Activated CD4-positive, alpha-beta T cell treated with anti-CD3 and anti-CD28 coated beads, Interleukin-2, amount 10 ng/mL, durations not matched to agents 24 days and 14 days (primary cell): Measurements from ENCODE around the gene MRPL28. TPM values are rescaled to one million over a fixed set of nuclear protein-coding genes. Genes with fewer than 3 reads are reported as not detected.
"Not testable (repeated sequence)": the region's sequence is repeated elsewhere in the genome, so short reads cannot be mapped to it uniquely, and the experiment has no call there.

ENCODE experiments used
- DNase-seq: peaks from one replicate; pipeline ENCODE4 v3.0.0; 2022
- H3K27ac Mint-ChIP-seq: one replicate; pipeline ENCODE4 v1.8.0; 2022; ENCODE audit warnings: mild to moderate bottlenecking, mixed read lengths
- H3K27me3 Mint-ChIP-seq: one replicate; pipeline ENCODE4 v1.8.0; 2022; ENCODE audit warnings: mixed read lengths
- H3K36me3 Mint-ChIP-seq: one replicate; pipeline ENCODE4 v1.8.0; 2022; ENCODE audit warnings: low read depth, mild to moderate bottlenecking, mixed read lengths
- H3K4me1 Mint-ChIP-seq: one replicate; pipeline ENCODE4 v1.8.0; 2021; ENCODE audit warnings: mixed read lengths
- H3K4me3 Mint-ChIP-seq: one replicate; pipeline ENCODE4 v1.8.0; 2022; ENCODE audit warnings: mild to moderate bottlenecking, moderate library complexity, mixed read lengths
- H3K9me3 Mint-ChIP-seq: one replicate; pipeline ENCODE4 v1.8.0; 2021; ENCODE audit warnings: mixed read lengths
- intact Hi-C: fragments of 100-400 bp; cut with micrococcal nuclease; formaldehyde crosslinking; loops from one replicate; pipeline ENCODE4 v1.15.1; 2023
- total RNA-seq: library from RNA; stranded (reverse); gene quantifications from 2 replicates; pipeline ENCODE4 v1.2.3, GENCODE V29; 2022

MRPL28 gene
- total RNA-seq, 1 donor from 2014 or later, result 109 TPM

- no peak overlapping the region for H3K27ac Mint-ChIP-seq
- intact Hi-C loops, result no loop called here
- H3K36me3 Mint-ChIP-seq, result no peaks in the 10 kb centered on the region
- H3K4me1 Mint-ChIP-seq, result peaks cover 13% of the 10 kb centered on the region
- no peaks in the 10 kb centered on the region for H3K9me3 Mint-ChIP-seq
- H3K27me3 Mint-ChIP-seq, result peaks cover 9% of the 10 kb centered on the region
- H3K4me3 Mint-ChIP-seq, result peak overlapping the region; percentile 65
- peak; percentile 60 for DNase-seq
Observed at GRCh38 chr16:398561-399339, 28.4 kb upstream of the MRPL28 start.

- intact Hi-C loops, result no loop called here
Observed at GRCh38 chr16:397736-398332, 27.5 kb upstream of the MRPL28 start.

GRCh38 chr16:397135-397661 is 26.9 kb upstream of the MRPL28 start, which contains the start of gene NME4:
Gene NME4, plus strand, starts transcription at chr16:397199. Its CDS starts 24 bp downstream, at chr16:397223.
- H3K4me1 Mint-ChIP-seq, result peaks cover 16% of the 10 kb centered on the region
- peak; percentile 80 for DNase-seq
- peaks cover 9% of the 10 kb centered on the region for H3K27me3 Mint-ChIP-seq
- intact Hi-C loops, result no loop called here
- H3K36me3 Mint-ChIP-seq, result no peaks in the 10 kb centered on the region
- H3K9me3 Mint-ChIP-seq, result peaks cover under 1% of the 10 kb centered on the region
- H3K4me3 Mint-ChIP-seq, result peak within 1 kb of the TSS; percentile 81
- H3K27ac Mint-ChIP-seq, result peak within 1 kb of the TSS; percentile 84

More at GRCh38 chr16:397736-398332, 27.5 kb upstream of the MRPL28 start:
- Mint-ChIP-seq H3K27me3 (peaks cover 9% of the 10 kb centered on the region), H3K27ac (peak overlapping the region; percentile 76), H3K36me3 (no peaks in the 10 kb centered on the region), H3K9me3 (no peaks in the 10 kb centered on the region), H3K4me1 (peaks cover 13% of the 10 kb centered on the region), H3K4me3 (peak overlapping the region; percentile 65)
- peak; percentile 66 for DNase-seq

- Mint-ChIP-seq H3K36me3 (no peaks in the 10 kb centered on the region), H3K4me3 (peak overlapping the region; percentile 81), H3K27ac (peak overlapping the region; percentile 84), H3K4me1 (peaks cover 21% of the 10 kb centered on the region), H3K27me3 (peaks cover 9% of the 10 kb centered on the region), H3K9me3 (peaks cover 5% of the 10 kb centered on the region)
- peak; percentile 62 for DNase-seq
- intact Hi-C loops, result no loop called here
Observed at GRCh38 chr16:396605-397004, 26.3 kb upstream of the MRPL28 start.

- intact Hi-C loops, result no loop called here
- Mint-ChIP-seq H3K4me3 (peak overlapping the region; percentile 81), H3K9me3 (peaks cover 5% of the 10 kb centered on the region), H3K4me1 (peaks cover 21% of the 10 kb centered on the region), H3K27ac (no peak overlapping the region), H3K27me3 (peaks cover 9% of the 10 kb centered on the region), H3K36me3 (no peaks in the 10 kb centered on the region)
- DNase-seq, result no peak
Observed at GRCh38 chr16:396199-396598, 25.9 kb upstream of the MRPL28 start.

DNA sequence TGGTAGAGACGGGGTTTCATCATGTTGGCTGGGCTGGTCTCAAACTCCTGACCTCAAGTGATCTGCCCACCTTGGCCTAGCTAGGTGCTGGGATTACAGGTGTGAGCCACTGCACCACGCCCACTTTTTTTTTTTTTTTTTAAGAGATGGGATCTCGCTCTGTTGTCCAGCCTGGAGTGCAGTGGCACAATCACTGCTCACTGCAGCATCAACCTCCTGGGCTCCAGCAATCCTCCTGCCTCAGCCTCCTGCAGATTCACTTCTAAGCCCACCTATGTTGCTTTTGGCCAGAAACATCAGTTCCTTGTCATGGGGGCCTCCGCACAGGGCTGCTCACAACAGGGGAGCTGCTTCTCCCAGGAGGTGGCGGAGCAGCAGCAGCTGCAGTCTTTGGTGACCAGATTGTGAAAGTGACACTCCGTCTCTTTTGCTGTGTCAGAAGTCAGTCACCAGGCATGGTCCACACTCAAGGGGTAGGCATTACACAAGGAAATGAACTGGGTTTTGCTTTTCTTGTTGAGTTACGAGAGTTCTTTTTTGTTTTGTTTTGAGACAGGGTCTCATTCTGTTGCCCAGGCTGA is 22.2 kb upstream of the MRPL28 start:
- no peak for DNase-seq
- peaks cover 10% of the 10 kb centered on the region for H3K27me3 Mint-ChIP-seq
- intact Hi-C loops, result no loop called here

DNA sequence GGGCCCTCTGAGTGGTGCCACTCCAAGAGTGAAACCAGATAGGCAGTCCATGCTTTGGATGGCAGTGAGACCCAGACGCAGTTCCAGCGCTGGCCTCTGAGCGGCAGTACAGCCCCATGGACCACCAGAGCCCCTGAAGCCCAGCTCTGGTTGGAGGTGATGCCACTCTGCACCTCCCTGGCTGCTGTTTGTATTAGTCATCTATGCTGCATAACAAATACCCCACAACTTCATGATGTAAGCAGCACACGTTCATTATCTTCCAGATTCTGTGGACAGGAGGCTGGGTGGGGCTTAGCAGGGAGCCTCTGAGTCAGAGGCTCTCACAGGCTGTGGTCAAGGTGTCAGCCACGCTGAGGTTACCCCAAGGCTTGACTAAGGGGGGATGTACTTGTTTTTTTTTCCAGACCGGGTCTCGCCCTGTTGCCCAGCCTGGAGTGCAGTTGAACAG is 21.6 kb upstream of the MRPL28 start:
- no peak overlapping the region for H3K4me3 Mint-ChIP-seq
- peaks cover 10% of the 10 kb centered on the region for H3K27me3 Mint-ChIP-seq
- DNase-seq, result peak; percentile 90
- H3K27ac Mint-ChIP-seq, result peak overlapping the region; percentile 39
- H3K4me1 Mint-ChIP-seq, result peaks cover 11% of the 10 kb centered on the region
- intact Hi-C loops, result no loop called here
- H3K36me3 Mint-ChIP-seq, result no peaks in the 10 kb centered on the region
- H3K9me3 Mint-ChIP-seq, result peaks cover 5% of the 10 kb centered on the region

More for the DNA sequence above, 22.2 kb upstream of the MRPL28 start:
- Mint-ChIP-seq H3K4me1 (peaks cover 11% of the 10 kb centered on the region), H3K4me3 (no peak overlapping the region), H3K9me3 (peaks cover 5% of the 10 kb centered on the region), H3K27ac (no peak overlapping the region), H3K36me3 (no peaks in the 10 kb centered on the region)

DNA sequence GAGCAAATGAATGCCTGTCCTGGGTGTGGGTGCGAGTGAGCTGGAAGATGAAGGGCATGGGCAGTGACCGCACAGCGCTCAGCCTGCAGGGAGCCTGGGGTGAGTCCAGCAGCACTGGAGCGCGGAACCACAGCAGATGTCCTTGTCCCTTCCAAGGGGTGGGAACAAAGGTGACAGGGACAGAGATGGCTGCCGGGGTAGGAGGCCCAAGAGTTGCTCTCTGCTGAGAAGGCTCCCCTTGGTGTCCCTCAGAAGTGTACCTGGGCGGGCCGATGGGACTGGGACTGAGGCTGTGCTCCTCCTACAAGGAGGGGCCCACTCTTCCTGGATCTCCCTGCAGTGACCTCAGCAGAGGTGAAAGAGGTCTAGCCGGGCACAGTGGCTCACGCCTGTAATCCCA is 19.0 kb upstream of the MRPL28 start:
- intact Hi-C loops, result no loop called here
- Mint-ChIP-seq H3K27ac (no peak overlapping the region), H3K9me3 (peaks cover 5% of the 10 kb centered on the region), H3K4me1 (peaks cover 8% of the 10 kb centered on the region), H3K4me3 (no peak overlapping the region), H3K36me3 (no peaks in the 10 kb centered on the region), H3K27me3 (peaks cover 2% of the 10 kb centered on the region)
- no peak for DNase-seq

DNA sequence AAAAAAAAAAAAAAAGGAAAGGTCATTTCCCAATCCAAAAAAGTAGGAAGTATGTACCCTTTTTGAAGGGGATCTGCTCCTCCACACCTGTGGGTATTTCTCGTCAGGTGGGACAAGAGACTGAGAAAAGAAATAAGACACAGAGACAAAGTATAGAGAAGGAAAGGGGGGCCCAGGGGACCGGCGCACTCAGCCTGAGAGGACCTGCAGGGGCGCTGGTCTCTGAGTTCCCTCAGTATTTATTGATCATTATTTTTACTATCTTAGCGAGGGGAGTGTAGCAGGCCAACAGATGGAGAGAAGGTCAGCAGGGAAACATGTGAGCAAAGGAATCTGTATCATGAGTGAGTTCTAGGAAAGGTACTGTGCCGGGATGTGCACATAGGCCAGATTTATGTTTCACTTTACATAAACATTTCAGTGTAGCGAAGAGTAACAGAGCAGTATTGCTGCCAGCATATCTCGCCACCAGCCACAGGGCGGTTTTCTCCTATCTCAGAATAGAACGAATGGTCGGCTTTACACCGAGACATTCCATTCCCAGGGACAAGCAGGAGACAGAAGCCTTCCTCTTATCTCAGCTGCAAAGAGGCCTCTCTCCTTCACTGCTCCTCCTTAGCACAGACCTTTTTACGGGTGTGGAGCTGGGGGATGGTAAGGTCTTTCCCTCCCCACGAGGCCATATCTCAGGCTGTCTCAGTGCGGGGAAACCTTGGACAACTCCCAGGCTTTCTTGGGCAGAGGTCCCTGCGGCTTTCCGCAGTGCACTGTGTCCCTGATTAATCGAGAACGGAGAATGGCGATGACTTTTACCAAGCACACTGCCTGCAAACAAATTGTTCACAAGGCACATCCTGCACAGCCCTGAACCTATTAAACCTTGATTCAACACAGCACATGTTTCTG is 17.7 kb upstream of the MRPL28 start:
- H3K4me3 Mint-ChIP-seq, H3K27ac Mint-ChIP-seq, H3K27me3 Mint-ChIP-seq, H3K36me3 Mint-ChIP-seq, intact Hi-C loops, H3K9me3 Mint-ChIP-seq, DNase-seq: not testable (repeated sequence)
- H3K4me1 Mint-ChIP-seq, result peaks cover 14% of the 10 kb centered on the region

DNA sequence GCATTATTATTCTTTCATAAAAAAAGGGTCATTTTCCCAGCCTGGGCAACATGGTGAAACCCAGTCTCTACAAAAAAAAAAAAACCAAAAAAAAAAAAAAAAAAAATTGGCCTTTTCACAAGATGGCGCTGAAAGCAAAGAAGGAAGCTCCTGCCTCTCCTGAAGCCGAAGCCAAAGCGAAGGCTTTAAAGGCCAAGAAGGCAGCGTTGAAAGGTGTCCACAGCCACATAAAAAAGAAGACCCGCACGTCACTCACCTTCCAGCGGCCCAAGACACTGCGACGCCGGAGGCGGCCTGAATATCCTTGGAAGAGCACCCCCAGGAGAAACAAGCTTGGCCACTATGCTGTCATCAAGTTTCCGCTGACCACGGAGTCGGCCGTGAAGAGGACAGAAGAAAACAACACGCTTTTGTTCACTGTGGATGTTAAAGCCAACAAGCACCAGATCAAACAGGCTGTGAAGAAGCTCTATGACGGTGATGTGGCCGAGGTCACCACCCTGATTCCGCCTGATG is 16.4 kb upstream of the MRPL28 start:
- Mint-ChIP-seq H3K9me3 (no peaks in the 10 kb centered on the region), H3K27me3 (peaks cover 5% of the 10 kb centered on the region), H3K4me1 (peaks cover 10% of the 10 kb centered on the region), H3K36me3 (no peaks in the 10 kb centered on the region), H3K27ac (no peak overlapping the region), H3K4me3 (no peak overlapping the region)
- intact Hi-C loops, result no loop called here
- DNase-seq, result peak; percentile 55

DNA sequence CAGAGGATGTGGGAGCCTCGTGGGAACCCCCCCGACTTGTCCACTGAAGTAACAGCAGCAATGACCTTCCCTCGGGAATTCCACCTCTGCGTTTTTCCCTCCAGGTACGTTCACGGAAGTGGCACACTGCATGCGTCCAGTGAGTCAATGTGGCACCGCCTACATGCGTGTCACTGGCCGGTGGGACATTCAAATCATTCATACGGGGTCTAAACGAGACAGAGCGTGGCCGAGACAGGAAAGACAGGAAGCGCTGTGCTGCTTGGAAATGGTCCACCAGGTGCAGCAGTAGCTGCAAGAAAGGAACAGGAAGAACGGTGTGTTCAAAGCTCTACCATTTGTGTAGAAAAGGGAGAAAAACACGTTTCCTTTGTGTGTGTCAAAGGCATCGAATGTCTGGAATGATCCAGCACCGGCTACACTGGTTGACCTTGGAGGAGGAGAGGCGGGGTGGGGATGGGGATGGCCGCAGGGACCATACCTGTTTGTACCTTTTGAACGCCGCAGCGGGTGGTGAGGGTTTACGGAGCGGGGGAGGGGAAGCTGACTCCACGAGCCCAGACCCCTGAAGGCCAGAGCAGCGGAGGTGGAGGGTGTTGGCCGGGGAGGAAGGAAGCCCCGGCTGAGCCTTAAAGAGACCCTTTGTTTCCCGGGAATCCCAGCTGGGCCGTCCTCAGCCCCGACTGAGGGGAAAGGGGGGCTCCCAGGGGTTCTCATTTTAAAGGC is 13.2 kb upstream of the MRPL28 start:
- Mint-ChIP-seq H3K4me3 (peak overlapping the region; percentile 84), H3K27me3 (peaks cover 5% of the 10 kb centered on the region), H3K27ac (peak overlapping the region; percentile 1), H3K9me3 (no peaks in the 10 kb centered on the region), H3K36me3 (no peaks in the 10 kb centered on the region), H3K4me1 (peaks cover 12% of the 10 kb centered on the region)
- intact Hi-C loops, result loop anchor here (2.0 kb wide), 1 partner anchor 17 kb away; the partner anchor contains the start of gene DECR2
- peak; percentile 75 for DNase-seq
